Sciatic nerve (tissue), 2 donors: Measurements from ENCODE around the gene GON4L. TPM values are rescaled to one million over a fixed set of nuclear protein-coding genes. Genes with fewer than 3 reads are reported as not detected.
A peak's percentile ranks its signal among the peaks of the same experiment; 100 is the strongest.
"Not testable (repeated sequence)": the region's sequence is repeated elsewhere in the genome, so short reads cannot be mapped to it uniquely, and the experiment has no call there.

Experiments
- ATAC-seq: fragments of 200-7000 bp; cut with Tn5 transposase; one replicate; pipeline ENCODE4 v1.9.1; 2020; ENCODE audit warnings: mild to moderate bottlenecking, moderate library complexity
- DNase-seq: peaks from one replicate; pipeline ENCODE4 v3.0.0-alpha.2; 2020; ENCODE audit warnings: low spot score
- intact Hi-C: fragments of 100-400 bp; cut with DNase I; formaldehyde crosslinking; loops from one replicate; pipeline ENCODE4 v1.14.2; 2022
- total RNA-seq: library from RNA; stranded (reverse); fragmentation: NEBNext Ultra II Directional; extraction: Animal tissue kit (Norgen Biotek cat#: 25700); gene quantifications from one replicate; pipeline ENCODE4 v1.2.1, GENCODE V29; 2021
- donor health status: DM: no; HTN: no; CAD: no.
- donor health status: DM: no; HTN: no; CAD: no.

Gene GON4L
- total RNA-seq, 1 donor from 2014 or later = 79.6 TPM

- DNase-seq (no peak), ATAC-seq (no peak)
- intact Hi-C loops = no loop called here
Measured at GRCh38 chr1:155834296-155834926, 22.6 kb downstream of the GON4L start.

DNA sequence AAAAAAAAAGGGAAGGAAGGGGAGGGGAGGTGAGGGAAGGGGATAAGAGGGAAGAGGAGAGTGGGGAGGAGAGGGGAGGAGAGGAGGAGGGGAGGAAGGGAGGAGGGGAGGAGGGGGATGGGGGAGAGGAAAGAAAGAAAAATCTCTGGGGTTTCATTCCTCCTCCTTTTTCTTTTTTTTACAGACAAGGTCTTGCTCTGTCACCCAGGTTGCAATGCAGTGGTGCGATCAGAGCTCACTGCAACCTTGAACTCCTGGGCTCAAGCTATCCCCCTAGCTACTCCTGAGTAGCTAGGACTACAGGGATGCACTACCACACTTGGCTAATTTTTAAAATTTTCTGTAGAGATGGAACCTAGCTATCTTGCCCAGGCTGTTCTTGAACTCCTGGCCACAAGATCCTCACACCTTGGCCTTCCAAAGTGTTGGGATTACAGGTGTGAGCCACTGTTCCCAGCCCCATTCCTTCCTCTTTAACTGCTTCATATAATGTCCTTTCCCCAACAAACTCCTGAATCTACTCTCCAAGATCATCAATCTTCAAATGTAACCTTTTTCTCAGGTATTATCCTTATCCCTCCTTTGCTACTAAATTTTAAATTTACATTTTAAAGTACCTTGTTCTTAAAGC, 23.2 kb downstream of the GON4L start:
- ATAC-seq (no peak), DNase-seq (no peak)
- intact Hi-C loops = no loop called here

- intact Hi-C loops = no loop called here
- ATAC-seq (no peak), DNase-seq (no peak)
Measured at GRCh38 chr1:155831279-155831976, 25.6 kb downstream of the GON4L start.

DNA sequence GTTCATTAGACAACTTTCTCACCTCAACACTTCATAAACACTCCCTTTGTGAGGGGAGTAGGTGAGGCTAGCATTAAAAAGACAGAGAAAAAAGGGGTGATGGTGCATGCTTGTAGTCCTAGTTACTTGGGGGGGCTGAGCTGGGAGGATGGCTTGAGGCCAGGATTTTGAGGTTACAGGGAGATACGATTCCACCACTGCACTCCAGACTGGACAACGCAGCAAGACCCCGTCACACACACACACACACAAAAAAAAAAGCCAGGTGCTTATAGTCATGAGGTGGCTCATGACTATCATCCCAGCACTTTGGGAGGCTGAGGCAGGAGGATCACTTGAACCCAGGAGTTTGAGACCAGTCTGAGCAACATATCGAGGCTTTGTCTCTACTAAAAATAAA, 29.6 kb downstream of the GON4L start:
- intact Hi-C loops = no loop called here
- ATAC-seq (no peak), DNase-seq (no peak)

GRCh38 chr1:155816351-155816750, 40.7 kb downstream of the GON4L start:
- ATAC-seq (no peak), DNase-seq (no peak)
- intact Hi-C loops = no loop called here

DNA sequence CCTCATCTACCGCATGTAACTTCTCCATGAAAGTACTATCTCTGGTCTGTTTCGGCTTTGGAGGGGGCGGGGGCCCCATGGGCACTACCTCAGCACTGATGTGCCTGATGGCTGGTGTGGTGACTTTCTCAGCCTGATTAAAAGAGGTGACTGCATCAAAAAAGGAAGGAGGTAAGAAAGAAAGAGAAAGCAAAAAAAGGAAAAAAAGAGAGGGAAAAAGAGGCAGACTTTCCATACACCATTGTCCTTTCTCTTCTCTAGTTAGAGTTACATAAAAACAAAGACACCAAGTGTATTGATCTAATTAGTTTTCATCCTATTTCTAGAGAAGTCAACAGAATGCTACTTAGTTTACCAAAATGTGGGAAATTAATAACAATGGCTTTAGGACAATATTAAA, 43.3 kb downstream of the GON4L start:
- intact Hi-C loops = no loop called here

DNA sequence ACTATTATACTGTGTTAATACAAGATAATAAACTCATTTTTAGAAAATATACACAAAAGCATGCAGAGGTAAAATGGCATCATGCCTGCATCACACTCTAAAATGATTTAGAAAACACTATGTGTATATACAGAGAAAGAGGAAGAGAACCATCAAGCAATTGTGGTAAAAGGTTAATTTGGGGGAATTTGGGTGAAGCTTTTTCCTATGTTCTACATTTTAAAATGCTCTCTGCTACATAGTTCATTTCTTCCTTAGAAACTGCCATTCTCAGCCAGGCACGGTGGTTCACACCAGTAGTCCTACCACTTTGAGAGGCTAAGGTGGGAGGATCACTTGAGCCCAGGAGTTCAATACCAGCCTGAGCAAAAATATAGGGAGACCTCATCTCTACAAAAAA, 44.1 kb downstream of the GON4L start:
- intact Hi-C loops = no loop called here
- no peak for ATAC-seq
- DNase-seq = no peak

More for the DNA sequence above, 43.3 kb downstream of the GON4L start:
- no peak for DNase-seq
- ATAC-seq = no peak

GRCh38 chr1:155809088-155809487, 47.9 kb downstream of the GON4L start:
- ATAC-seq (no peak), DNase-seq (no peak)
- intact Hi-C loops = no loop called here

GRCh38 chr1:155801149-155801548, 55.9 kb downstream of the GON4L start:
- no peak for ATAC-seq
- no peak for DNase-seq
- intact Hi-C loops = no loop called here

DNA sequence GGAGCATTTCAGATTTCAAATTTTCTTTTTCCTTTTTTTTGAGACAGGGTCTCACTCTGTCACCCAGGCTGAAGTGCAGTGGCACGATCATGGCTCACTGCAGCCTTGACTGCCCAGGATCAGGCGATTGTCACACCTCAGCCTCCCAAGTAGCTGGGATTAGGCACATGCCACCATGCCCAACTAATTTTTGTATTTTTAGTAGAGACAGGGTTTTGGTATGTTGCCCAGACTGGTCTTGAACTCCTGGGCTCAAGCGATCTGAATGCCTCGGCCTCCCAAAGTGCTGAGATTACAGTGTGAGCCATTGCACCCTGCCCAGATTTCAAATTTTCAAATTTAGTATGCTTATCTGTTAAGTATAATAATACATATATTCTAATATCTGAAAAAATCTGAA, 61.4 kb downstream of the GON4L start:
- DNase-seq, ATAC-seq, intact Hi-C loops: not testable (repeated sequence)

DNA sequence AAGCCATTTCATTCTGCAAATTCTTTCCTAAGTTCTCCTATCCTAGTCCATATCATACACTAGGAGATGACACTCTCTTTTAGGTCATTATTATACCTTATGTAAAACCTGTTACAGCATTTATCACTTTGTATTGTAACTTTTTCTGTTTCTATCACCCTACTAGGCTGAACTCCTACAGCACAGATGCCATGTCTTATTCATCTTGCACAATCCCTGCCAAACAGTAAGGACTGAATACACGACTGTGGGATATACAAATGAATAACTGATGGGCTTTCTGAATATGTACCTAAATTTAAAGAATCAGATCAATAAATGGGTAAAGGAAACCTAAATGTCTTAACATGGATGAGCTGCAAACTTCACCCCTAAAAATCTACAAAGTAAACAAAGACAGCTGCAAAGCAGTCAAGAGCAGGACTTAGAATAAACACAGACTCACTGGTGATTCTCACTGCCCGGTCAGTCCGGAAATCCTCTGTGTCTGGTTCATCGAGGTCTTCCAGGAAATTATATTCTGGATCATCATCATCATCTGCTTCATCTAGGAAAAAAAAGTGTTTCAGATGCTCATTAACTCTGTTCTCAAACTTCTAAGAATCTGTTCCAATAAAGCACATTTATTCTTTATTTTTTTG, 62.3 kb downstream of the GON4L start:
- intact Hi-C loops = no loop called here
- DNase-seq (no peak), ATAC-seq (no peak)

GRCh38 chr1:155793213-155793612, 63.8 kb downstream of the GON4L start:
- no peak for DNase-seq
- ATAC-seq = no peak
- intact Hi-C loops = no loop called here

- intact Hi-C loops = no loop called here
- peak; percentile 87 for ATAC-seq
- DNase-seq = no peak
Measured at GRCh38 chr1:155777582-155777981, 79.4 kb downstream of the GON4L start.

DNA sequence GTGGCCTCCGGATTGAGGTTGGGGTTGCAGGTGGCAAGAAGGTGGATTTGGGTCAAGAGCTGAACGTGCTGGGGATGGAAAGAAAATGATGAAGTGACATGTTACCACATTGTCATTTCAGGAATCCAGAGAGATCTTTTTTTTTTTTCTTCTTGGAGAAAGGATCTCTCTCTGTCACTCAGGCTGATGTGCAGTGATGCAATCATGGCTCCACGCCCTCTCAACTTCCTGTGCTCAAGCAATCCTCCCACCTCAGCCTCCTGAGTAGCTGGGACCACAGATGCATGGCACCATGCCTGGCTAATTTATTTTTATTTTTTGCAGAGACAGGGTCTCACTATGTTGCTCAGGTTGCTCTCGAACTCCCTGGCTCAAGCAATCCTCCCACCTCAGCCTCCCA, 80.6 kb downstream of the GON4L start:
- DNase-seq = no peak
- intact Hi-C loops = no loop called here
- ATAC-seq = no peak

- no peak for ATAC-seq
- DNase-seq = no peak
- intact Hi-C loops = no loop called here
Measured at GRCh38 chr1:155773221-155773620, 83.8 kb downstream of the GON4L start.

DNA sequence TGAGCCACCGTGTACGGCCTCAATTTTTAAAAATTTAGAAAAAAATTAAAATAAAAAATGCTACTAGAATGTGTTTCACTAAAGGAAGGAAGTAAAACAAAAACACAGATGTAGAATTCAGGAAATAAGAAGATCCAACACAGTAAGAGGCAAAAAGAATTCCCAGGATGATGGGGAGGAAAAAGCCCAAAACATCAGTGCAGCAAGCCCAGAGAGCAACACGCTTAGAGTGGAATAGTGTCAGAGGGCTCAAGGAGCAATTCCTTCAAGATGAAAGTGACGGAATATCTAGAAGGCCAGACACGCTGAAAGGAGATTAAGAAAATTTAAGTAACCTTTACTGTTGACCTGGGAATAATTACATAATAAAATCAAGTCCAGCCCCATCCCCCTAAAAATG, 87.8 kb downstream of the GON4L start:
- ATAC-seq (peak; percentile 79), DNase-seq (no peak)
- intact Hi-C loops = no loop called here

DNA sequence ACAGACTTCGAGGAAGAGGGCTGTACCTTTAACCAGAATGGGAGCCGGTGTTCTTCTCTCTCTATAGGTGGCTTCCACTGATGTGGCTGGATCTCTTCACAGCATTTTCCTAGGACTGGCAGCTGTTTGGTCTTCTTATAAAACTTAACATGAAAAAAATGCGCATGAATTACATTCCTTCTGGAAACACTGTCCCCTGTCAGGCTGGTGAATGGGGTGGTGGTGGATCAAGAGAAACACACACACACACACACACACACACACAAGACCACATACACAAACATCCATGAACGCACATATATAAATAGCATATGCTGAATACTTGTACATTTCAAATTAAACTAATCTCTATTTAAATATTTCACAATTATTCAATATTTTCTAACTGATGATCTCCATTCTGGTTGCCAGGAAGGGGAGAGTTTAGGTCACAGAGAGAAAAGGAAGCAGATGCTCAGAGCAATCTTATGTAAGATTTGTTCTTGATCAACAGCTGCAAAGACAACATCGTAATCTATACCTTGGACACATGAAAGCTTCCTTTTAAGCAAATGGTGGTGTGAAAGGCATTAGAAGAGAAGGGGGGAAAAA, 89.5 kb downstream of the GON4L start:
- intact Hi-C loops, DNase-seq, ATAC-seq: not testable (repeated sequence)

- intact Hi-C loops, ATAC-seq: not testable (repeated sequence)
- DNase-seq = peak; percentile 36
Measured at GRCh38 chr1:155763989-155764388, 93.0 kb downstream of the GON4L start.

- intact Hi-C loops, DNase-seq: not testable (repeated sequence)
- peak; percentile 76 for ATAC-seq
Measured at GRCh38 chr1:155763090-155763815, 93.8 kb downstream of the GON4L start.
